22Rv1 (cell line): ENCODE data around the gene DPH3.

ENCODE experiments used
- H3K27ac ChIP-seq: fragments of 450-650 bp; 2 replicates; pipeline ENCODE4 v1.5.1; 2017
- ZFX ChIP-seq: fragments of 450-650 bp; IDR thresholded peaks from 2 replicates; pipeline ENCODE4 v1.6.1; 2017; ENCODE audit warnings: antibody characterized with exemption, borderline replicate concordance
- TF ChIP-seq, protein P1 (sequence below): fragments of 450-650 bp; IDR thresholded peaks from 2 replicates; pipeline ENCODE4 v1.5.1; 2017; ENCODE audit warnings: mild to moderate bottlenecking

DPH3 gene

DNA sequence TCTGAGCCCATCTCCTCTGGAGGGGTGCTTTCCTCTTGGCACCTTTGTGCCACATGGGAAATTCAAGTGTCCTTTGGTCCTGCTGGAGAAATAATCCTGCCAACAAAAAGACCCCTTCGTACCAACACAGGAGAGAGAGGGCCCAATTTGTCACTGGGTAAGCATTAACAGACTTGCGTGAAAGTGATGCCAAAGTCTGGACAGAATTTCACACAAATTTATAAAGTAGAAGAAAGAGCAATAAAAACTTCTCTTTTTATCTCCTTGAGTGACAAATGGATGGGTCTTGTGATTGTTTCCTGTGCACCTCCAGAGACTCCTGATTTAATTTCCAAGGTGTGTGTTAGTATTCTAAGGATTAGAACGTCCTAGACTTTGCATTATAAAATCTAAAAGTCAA is 14.9 kb downstream of the DPH3 start:
- TF ChIP-seq ZFX = no peak
- TF ChIP-seq, protein P1, sequence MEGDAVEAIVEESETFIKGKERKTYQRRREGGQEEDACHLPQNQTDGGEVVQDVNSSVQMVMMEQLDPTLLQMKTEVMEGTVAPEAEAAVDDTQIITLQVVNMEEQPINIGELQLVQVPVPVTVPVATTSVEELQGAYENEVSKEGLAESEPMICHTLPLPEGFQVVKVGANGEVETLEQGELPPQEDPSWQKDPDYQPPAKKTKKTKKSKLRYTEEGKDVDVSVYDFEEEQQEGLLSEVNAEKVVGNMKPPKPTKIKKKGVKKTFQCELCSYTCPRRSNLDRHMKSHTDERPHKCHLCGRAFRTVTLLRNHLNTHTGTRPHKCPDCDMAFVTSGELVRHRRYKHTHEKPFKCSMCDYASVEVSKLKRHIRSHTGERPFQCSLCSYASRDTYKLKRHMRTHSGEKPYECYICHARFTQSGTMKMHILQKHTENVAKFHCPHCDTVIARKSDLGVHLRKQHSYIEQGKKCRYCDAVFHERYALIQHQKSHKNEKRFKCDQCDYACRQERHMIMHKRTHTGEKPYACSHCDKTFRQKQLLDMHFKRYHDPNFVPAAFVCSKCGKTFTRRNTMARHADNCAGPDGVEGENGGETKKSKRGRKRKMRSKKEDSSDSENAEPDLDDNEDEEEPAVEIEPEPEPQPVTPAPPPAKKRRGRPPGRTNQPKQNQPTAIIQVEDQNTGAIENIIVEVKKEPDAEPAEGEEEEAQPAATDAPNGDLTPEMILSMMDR = no peak
- H3K27ac ChIP-seq = no peak overlapping the region

DNA sequence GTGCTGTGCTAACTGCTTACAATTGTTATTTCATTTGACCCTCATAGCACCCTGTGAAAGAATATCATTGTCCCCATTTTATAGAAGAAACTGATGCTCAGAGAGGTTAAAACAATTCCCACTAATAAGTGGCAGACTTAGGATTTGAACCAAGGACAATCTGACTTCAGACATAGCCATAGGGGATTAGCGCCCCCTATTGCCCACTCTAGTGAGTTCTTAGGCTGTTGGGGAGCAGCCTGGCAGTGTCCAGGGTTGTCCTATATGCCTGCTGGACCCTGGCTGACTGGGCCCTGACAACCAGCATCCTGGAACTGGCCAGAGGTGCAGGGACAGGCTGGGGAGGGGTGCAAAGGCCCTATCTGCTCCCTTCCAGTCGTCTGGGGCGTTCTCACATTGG is 15.4 kb downstream of the DPH3 start:
- H3K27ac ChIP-seq = no peak overlapping the region
- no peak for TF ChIP-seq ZFX
- TF ChIP-seq, protein P1 = peak; percentile 53

DNA sequence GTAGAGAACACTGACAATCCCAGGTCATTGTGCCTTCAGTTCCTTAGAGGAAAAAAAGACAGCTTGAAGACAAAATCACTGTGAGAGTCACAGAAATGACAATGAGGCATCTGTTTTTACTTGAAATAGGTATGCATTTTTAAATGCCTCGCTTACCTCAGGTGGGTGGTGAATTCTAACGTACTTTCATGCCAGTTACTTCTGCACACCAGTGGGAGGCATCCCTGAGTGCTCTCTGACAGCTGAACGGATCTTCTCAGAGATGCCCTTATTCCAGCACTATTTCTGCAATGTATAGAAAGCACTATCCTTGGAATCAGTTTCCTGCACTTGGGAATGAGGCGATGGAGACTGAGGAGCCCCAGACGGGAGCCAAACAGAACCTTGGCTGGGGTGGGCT is 16.2 kb downstream of the DPH3 start:
- H3K27ac ChIP-seq = no peak overlapping the region
- TF ChIP-seq, protein P1 = no peak
- no peak for TF ChIP-seq ZFX

DNA sequence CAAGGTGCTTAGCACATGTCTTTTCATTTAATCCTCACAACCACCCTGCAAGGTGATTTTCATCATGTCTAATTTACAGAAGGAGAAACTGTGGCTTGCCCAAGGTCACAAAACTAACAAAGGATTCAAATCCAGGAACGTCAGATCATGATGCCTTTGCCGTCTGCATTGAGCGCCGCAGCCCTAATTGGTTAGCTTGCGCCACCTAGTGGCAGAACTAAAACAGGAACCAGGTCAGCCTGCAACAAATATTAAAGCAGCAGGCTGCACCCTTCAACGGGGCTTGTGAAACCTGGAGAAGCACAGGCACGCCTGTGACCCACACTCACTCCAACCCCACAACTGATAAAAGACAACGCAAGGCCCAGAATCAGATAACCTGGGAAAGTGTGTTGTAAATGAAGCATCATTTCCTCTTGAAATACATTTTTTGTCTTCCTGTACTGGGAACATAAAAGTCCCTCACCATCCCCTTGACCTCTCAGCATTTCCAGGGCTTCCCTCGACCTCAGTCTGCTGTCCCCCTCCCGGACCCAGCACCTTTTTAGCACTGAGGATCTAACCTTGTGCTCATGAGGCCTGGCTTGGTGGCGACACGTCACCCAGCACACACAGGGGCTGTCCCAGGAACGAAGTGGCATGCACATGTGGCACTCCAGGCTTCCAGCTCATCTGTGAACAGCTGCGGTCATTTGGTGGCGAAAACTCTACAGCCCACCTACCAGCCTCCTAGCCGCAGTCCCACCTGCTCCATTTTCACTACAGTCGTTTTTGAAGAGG is 17.3 kb downstream of the DPH3 start:
- TF ChIP-seq, protein P1 = peak; percentile 96
- TF ChIP-seq ZFX = no peak
- H3K27ac ChIP-seq = no peak overlapping the region

DNA sequence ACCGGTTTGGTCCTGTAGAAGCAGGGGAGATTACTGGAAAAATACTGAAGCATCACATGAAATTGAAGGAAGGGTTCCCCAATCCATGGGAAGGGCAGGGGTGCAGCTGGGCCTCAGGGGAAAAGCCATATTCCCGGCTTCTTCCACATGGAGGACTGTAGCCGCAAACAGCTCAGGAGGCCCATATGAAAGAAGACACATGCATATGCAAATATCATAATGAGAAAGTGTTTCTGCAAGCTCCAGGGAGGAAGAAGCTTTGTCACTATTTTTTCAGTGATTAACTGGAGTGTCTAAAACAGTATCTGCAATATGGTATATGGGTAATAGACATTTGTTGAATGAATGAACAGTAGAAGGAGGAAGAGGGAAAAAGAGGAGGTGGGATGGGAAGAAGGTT is 19.1 kb downstream of the DPH3 start:
- H3K27ac ChIP-seq = no peak overlapping the region
- no peak for TF ChIP-seq ZFX
- TF ChIP-seq, protein P1 = no peak

DNA sequence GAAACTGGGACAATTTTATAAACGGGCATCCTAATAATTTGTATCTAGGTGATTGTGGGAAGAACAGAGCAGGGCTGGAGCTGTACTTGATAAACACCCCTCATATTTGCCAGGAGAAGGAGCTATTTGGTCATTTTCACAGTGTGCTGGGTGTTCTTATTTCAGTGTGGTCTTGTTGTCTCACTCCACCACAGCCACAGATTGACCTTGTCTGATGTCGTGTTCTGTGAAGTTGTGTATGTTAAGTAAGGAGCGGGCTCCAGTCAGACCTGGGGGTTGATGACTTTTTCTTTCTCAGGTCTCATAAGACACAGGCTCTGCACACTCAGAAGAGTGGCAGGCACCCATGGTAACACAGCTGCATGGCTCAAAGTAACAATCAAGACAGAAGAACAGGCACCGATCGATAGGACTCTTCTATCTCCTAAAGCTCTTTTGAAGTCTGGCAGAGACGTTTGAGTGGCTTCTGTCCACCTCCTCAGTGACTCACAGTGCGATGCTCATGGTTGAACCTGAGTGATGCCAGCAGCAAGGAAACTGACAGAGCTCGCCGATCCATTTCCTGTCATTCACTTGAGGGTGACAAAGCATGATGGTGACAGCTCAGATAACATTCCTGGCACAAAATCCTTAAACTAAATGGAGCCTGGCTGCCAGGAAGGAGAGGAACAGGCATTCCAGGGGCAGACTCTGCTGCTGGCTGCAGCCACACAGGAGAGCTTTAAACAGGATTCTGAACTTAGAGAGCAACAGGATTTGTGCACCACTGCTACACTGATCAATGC is 20.8 kb downstream of the DPH3 start:
- no peak for TF ChIP-seq ZFX
- TF ChIP-seq, protein P1 = no peak
- no peak overlapping the region for H3K27ac ChIP-seq

DNA sequence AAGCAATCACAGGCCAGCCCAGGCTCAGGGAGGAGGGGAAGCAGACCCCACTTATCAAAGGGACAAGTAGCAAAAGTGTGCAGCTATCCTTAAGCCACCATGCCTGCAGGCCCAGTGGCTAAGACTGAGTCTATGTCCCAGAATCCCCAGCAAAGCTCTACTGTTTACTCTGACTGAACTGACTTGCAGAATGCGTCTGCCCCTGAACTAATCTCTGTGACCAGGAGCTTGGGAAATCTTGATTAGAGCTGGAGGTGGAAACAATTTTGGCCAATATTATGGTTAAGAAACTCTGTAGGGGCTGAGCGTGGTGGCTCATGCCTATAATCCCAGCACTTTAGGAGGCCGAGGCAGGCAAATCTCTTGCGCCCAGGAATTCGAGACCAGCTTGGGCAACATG is 22.6 kb downstream of the DPH3 start:
- TF ChIP-seq, protein P1 = no peak
- no peak for TF ChIP-seq ZFX
- no peak overlapping the region for H3K27ac ChIP-seq
